Measurements from ENCODE around the gene VWA8.

Gene VWA8

GRCh38 chr13:41833201-41833600, 127.7 kb downstream of the VWA8 start:
- Histone ChIP-seq H3K36me3 (ENCODE audit: control insufficient read depth in 2 of 2, insufficient read depth in 2 of 2, low read length in 2 of 2) (peaks cover 0 to 4% of the 10 kb centered on the region in 2 donors), H3K9me3 (ENCODE audit: control insufficient read depth in 2 of 2, low read length in 2 of 2) (peaks cover 0 to 3% of the 10 kb centered on the region in 2 donors), H3K4me3 (ENCODE audit: low read length in 2 of 2) (no peak overlapping the region), H3K27ac (ENCODE audit: low read length) (no peak overlapping the region), H3K4me1 (ENCODE audit: control insufficient read depth, insufficient read depth, low read length) (no peaks in the 10 kb centered on the region), H3K9ac (ENCODE audit: low read length in 2 of 2) (no peak overlapping the region), H3K27me3 (ENCODE audit: control insufficient read depth in 1 of 2, insufficient read depth in 2 of 2, low read length in 2 of 2) (no peaks in the 10 kb centered on the region)

DNA sequence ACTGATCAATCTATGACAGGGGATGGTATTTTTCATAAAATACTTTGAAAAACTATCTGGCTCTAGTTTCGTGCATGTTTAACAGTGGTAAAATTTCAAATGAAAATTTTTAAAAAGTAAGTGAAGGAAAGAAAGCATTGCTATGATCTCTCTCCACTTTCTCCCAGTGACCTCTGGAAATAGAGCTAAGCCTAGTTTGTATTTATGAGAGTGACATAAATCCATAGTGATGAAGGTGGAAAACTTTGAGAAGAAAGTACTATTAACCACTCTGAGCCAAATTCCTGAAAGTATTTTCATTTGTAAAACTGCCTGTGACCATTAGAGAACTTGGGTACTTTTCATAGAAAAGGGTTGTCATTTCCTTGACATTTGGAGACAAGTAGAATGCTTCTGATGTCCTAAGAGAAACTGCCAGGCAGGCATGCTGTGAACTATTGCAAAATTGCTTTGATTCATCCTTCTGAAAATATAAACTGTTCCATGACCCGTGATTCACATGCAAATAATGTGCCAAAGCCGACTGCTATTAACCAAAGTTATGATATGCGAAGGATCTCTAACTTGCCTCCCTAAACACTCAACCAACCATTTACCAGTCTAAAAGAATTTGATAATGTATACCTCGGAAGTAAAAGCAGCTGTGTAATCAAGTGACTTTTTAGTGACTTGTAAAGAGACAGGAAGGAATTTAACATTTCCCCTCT, 133.2 kb downstream of the VWA8 start:
- Histone ChIP-seq H3K36me3 (ENCODE audit: control insufficient read depth in 2 of 2, insufficient read depth in 2 of 2, low read length in 2 of 2) (no peaks in the 10 kb centered on the region), H3K4me1 (ENCODE audit: control insufficient read depth, insufficient read depth, low read length) (peaks cover 4% of the 10 kb centered on the region), H3K9me3 (ENCODE audit: control insufficient read depth in 2 of 2, low read length in 2 of 2) (no peaks in the 10 kb centered on the region), H3K9ac (ENCODE audit: low read length in 2 of 2) (no peak overlapping the region), H3K4me3 (ENCODE audit: low read length in 2 of 2) (no peak overlapping the region), H3K27me3 (ENCODE audit: control insufficient read depth in 1 of 2, insufficient read depth in 2 of 2, low read length in 2 of 2) (no peaks in the 10 kb centered on the region), H3K27ac (ENCODE audit: low read length) (no peak overlapping the region)

DNA sequence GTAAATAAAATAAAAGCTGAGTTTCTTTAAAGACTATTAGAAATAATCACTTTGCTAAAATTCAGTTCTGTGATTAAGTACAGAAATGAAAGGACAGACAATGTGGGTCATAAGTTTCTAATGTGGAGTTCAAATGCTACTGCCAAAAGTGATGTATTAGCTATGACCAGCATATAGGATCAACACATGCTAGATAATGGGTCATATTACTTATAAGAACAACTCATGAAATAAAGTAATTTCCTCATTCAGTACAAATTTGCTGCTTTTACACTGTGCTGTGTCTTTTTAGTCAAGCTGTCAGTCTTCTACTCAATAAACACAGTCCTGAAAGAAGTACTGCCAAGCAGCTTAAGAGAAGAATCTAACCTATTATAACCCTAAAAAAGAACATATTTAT, 135.2 kb downstream of the VWA8 start:
- Histone ChIP-seq H3K27me3 (ENCODE audit: control insufficient read depth in 1 of 2, insufficient read depth in 2 of 2, low read length in 2 of 2) (no peaks in the 10 kb centered on the region), H3K27ac (ENCODE audit: low read length) (no peak overlapping the region), H3K9me3 (ENCODE audit: control insufficient read depth in 2 of 2, low read length in 2 of 2) (no peaks in the 10 kb centered on the region), H3K4me3 (ENCODE audit: low read length in 2 of 2) (no peak overlapping the region), H3K36me3 (ENCODE audit: control insufficient read depth in 2 of 2, insufficient read depth in 2 of 2, low read length in 2 of 2) (no peaks in the 10 kb centered on the region), H3K4me1 (ENCODE audit: control insufficient read depth, insufficient read depth, low read length) (peaks cover 4% of the 10 kb centered on the region), H3K9ac (ENCODE audit: low read length in 2 of 2) (no peak overlapping the region)

DNA sequence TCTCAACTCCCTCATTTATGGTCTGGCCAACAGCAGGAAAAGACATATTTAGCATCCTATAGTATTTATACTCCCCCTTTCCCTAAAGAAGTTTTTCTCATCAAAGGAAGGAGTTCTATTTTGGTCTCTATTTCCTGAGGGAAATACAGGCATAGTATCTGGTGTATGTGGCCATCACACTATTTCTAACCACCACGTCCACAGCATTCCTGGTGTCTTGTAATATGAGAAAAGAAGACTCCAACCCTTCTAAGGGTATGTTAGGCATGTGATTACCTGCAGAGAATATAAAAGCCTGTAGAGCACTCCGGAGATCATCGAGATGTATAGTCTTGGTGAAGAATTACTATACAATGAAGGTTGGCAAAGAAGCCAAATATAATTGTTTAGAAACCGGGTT, 137.4 kb downstream of the VWA8 start:
- Histone ChIP-seq H3K36me3 (ENCODE audit: control insufficient read depth in 2 of 2, insufficient read depth in 2 of 2, low read length in 2 of 2) (peaks cover 0 to 6% of the 10 kb centered on the region in 2 donors), H3K4me1 (ENCODE audit: control insufficient read depth, insufficient read depth, low read length) (peaks cover 4% of the 10 kb centered on the region), H3K9me3 (ENCODE audit: control insufficient read depth in 2 of 2, low read length in 2 of 2) (no peaks in the 10 kb centered on the region), H3K4me3 (ENCODE audit: low read length in 2 of 2) (no peak overlapping the region), H3K9ac (ENCODE audit: low read length in 2 of 2) (no peak overlapping the region), H3K27me3 (ENCODE audit: control insufficient read depth in 1 of 2, insufficient read depth in 2 of 2, low read length in 2 of 2) (no peaks in the 10 kb centered on the region), H3K27ac (ENCODE audit: low read length) (no peak overlapping the region)

GRCh38 chr13:41822560-41822959, 138.3 kb downstream of the VWA8 start:
- Histone ChIP-seq H3K27me3 (ENCODE audit: control insufficient read depth in 1 of 2, insufficient read depth in 2 of 2, low read length in 2 of 2) (no peaks in the 10 kb centered on the region), H3K4me1 (ENCODE audit: control insufficient read depth, insufficient read depth, low read length) (peaks cover under 1% of the 10 kb centered on the region), H3K27ac (ENCODE audit: low read length) (no peak overlapping the region), H3K9me3 (ENCODE audit: control insufficient read depth in 2 of 2, low read length in 2 of 2) (no peaks in the 10 kb centered on the region), H3K36me3 (ENCODE audit: control insufficient read depth in 2 of 2, insufficient read depth in 2 of 2, low read length in 2 of 2) (peaks cover 0 to 6% of the 10 kb centered on the region in 2 donors), H3K4me3 (ENCODE audit: low read length in 2 of 2) (no peak overlapping the region), H3K9ac (ENCODE audit: low read length in 2 of 2) (no peak overlapping the region)

DNA sequence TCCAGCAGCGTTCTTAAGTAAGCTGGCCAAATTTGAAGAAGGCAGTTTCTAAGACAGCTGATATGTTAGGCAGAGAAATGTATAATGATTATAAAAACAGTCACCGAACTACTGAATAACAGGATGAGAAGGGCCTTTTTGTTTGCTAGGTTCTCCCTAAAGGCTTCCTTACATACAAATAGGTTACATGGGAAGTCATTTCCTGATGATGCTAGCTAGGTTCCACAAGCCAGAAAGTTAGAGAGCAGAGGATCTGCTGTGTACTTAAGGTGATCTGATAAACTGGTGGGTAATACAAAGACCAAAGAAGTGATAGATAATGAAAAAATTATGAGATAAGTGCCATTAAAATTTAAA, 139.7 kb downstream of the VWA8 start:
- Histone ChIP-seq H3K4me3 (ENCODE audit: low read length in 2 of 2) (no peak overlapping the region), H3K9me3 (ENCODE audit: control insufficient read depth in 2 of 2, low read length in 2 of 2) (no peaks in the 10 kb centered on the region), H3K36me3 (ENCODE audit: control insufficient read depth in 2 of 2, insufficient read depth in 2 of 2, low read length in 2 of 2) (peaks cover 0 to 6% of the 10 kb centered on the region in 2 donors), H3K4me1 (ENCODE audit: control insufficient read depth, insufficient read depth, low read length) (no peaks in the 10 kb centered on the region), H3K27ac (ENCODE audit: low read length) (no peak overlapping the region), H3K9ac (ENCODE audit: low read length in 2 of 2) (no peak overlapping the region), H3K27me3 (ENCODE audit: control insufficient read depth in 1 of 2, insufficient read depth in 2 of 2, low read length in 2 of 2) (no peaks in the 10 kb centered on the region)

GRCh38 chr13:41820581-41821237, 140.2 kb downstream of the VWA8 start:
- Histone ChIP-seq H3K9ac (ENCODE audit: low read length in 2 of 2) (no peak overlapping the region), H3K4me3 (ENCODE audit: low read length in 2 of 2) (no peak overlapping the region), H3K9me3 (ENCODE audit: control insufficient read depth in 2 of 2, low read length in 2 of 2) (no peaks in the 10 kb centered on the region), H3K27ac (ENCODE audit: low read length) (no peak overlapping the region), H3K27me3 (ENCODE audit: control insufficient read depth in 1 of 2, insufficient read depth in 2 of 2, low read length in 2 of 2) (no peaks in the 10 kb centered on the region), H3K4me1 (ENCODE audit: control insufficient read depth, insufficient read depth, low read length) (no peaks in the 10 kb centered on the region), H3K36me3 (ENCODE audit: control insufficient read depth in 2 of 2, insufficient read depth in 2 of 2, low read length in 2 of 2) (peaks cover 0 to 6% of the 10 kb centered on the region in 2 donors)

DNA sequence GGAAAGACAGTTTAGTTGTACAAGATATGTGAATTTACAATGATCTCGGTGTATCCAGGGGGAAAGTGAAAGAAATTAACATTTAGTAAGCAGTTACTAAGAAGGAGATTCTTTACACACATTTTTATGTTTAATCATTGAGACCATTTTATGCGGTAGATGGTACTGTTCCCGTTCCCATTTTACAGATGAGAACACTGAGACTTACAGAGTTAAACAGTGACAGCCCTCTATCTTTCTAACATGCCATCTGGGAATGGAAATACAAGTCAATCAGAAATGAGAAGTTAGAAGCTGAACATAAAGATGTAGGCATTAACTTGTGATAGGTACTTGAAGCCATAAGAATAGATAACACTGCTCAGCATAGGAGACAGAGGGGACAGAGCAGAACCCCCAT, 144.9 kb downstream of the VWA8 start:
- Histone ChIP-seq H3K9me3 (ENCODE audit: control insufficient read depth in 2 of 2, low read length in 2 of 2) (peaks cover 0 to 4% of the 10 kb centered on the region in 2 donors), H3K9ac (ENCODE audit: low read length in 2 of 2) (no peak overlapping the region), H3K27me3 (ENCODE audit: control insufficient read depth in 1 of 2, insufficient read depth in 2 of 2, low read length in 2 of 2) (no peaks in the 10 kb centered on the region), H3K4me1 (ENCODE audit: control insufficient read depth, insufficient read depth, low read length) (no peaks in the 10 kb centered on the region), H3K27ac (ENCODE audit: low read length) (no peak overlapping the region), H3K36me3 (ENCODE audit: control insufficient read depth in 2 of 2, insufficient read depth in 2 of 2, low read length in 2 of 2) (peaks cover 6 to 11% of the 10 kb centered on the region in 2 donors), H3K4me3 (ENCODE audit: low read length in 2 of 2) (no peak overlapping the region)

DNA sequence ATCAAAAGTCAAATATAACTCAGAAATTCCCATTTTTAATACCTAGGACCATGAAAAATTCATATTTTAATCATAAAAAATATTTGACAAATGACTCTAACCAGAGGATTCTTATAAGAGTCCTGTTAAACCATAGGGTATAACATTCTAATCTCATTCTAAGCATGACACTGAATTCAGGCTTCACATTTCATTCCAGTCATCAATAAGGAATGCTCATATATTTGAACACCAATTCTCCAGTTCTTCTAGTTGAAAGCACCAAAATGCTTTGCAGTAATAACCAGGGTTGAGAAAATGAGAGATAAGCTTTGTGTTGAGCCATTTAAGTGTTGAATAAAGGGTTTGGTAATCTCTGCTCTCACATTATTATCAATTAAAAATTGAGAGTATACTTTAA, 147.5 kb downstream of the VWA8 start:
- no peak overlapping the region for H3K27ac ChIP-seq (ENCODE audit: low read length)
- H3K4me3 ChIP-seq (ENCODE audit: low read length in 2 of 2): no peak overlapping the region
- peaks cover 6 to 10% of the 10 kb centered on the region in 2 donors for H3K36me3 ChIP-seq (ENCODE audit: control insufficient read depth in 2 of 2, insufficient read depth in 2 of 2, low read length in 2 of 2)
- no peaks in the 10 kb centered on the region for H3K27me3 ChIP-seq (ENCODE audit: control insufficient read depth in 1 of 2, insufficient read depth in 2 of 2, low read length in 2 of 2)
- H3K9me3 ChIP-seq (ENCODE audit: control insufficient read depth in 2 of 2, low read length in 2 of 2): peaks cover 0 to 4% of the 10 kb centered on the region in 2 donors
- no peaks in the 10 kb centered on the region for H3K4me1 ChIP-seq (ENCODE audit: control insufficient read depth, insufficient read depth, low read length)
- no peak overlapping the region for H3K9ac ChIP-seq (ENCODE audit: low read length in 2 of 2)

- H3K27ac ChIP-seq (ENCODE audit: low read length): no peak overlapping the region
- peaks cover 0 to 4% of the 10 kb centered on the region in 2 donors for H3K9me3 ChIP-seq (ENCODE audit: control insufficient read depth in 2 of 2, low read length in 2 of 2)
- no peak overlapping the region for H3K9ac ChIP-seq (ENCODE audit: low read length in 2 of 2)
- H3K4me3 ChIP-seq (ENCODE audit: low read length in 2 of 2): no peak overlapping the region
- H3K36me3 ChIP-seq (ENCODE audit: control insufficient read depth in 2 of 2, insufficient read depth in 2 of 2, low read length in 2 of 2): peaks cover 6 to 10% of the 10 kb centered on the region in 2 donors
- no peaks in the 10 kb centered on the region for H3K4me1 ChIP-seq (ENCODE audit: control insufficient read depth, insufficient read depth, low read length)
- H3K27me3 ChIP-seq (ENCODE audit: control insufficient read depth in 1 of 2, insufficient read depth in 2 of 2, low read length in 2 of 2): no peaks in the 10 kb centered on the region
Measured at GRCh38 chr13:41812851-41813250, 148.1 kb downstream of the VWA8 start.

GRCh38 chr13:41812237-41812636, 148.7 kb downstream of the VWA8 start:
- Histone ChIP-seq H3K4me3 (ENCODE audit: low read length in 2 of 2) (no peak overlapping the region), H3K4me1 (ENCODE audit: control insufficient read depth, insufficient read depth, low read length) (no peaks in the 10 kb centered on the region), H3K9ac (ENCODE audit: low read length in 2 of 2) (no peak overlapping the region), H3K27ac (ENCODE audit: low read length) (no peak overlapping the region), H3K9me3 (ENCODE audit: control insufficient read depth in 2 of 2, low read length in 2 of 2) (peaks cover 0 to 4% of the 10 kb centered on the region in 2 donors), H3K27me3 (ENCODE audit: control insufficient read depth in 1 of 2, insufficient read depth in 2 of 2, low read length in 2 of 2) (no peaks in the 10 kb centered on the region), H3K36me3 (ENCODE audit: control insufficient read depth in 2 of 2, insufficient read depth in 2 of 2, low read length in 2 of 2) (peaks cover 9 to 10% of the 10 kb centered on the region in 2 donors)

Data from stomach smooth muscle (tissue), 2 donors.